Daoy (cell line): Measurements from ENCODE around the gene EHD1. TPM values are rescaled to one million over a fixed set of nuclear protein-coding genes. Genes with fewer than 3 reads are reported as not detected.
A peak's percentile ranks its signal among the peaks of the same experiment; 100 is the strongest.
"Not testable (repeated sequence)": the region's sequence is repeated elsewhere in the genome, so short reads cannot be mapped to it uniquely, and the experiment has no call there.

Experiments
- DNase-seq: peaks from one replicate; pipeline ENCODE4 v3.0.0-alpha.2; 2015; ENCODE audit warnings: low read depth
- total RNA-seq: library from RNA; depleted of rRNA; stranded (reverse); fragments of >200 nt; shearing (Covaris generic); gene quantifications from 2 replicates; pipeline ENCODE4 v1.2.3, GENCODE V29; 2014

The EHD1 gene
- total RNA-seq, 1 experiment from 2014 or later, result 35.6 TPM

DNA sequence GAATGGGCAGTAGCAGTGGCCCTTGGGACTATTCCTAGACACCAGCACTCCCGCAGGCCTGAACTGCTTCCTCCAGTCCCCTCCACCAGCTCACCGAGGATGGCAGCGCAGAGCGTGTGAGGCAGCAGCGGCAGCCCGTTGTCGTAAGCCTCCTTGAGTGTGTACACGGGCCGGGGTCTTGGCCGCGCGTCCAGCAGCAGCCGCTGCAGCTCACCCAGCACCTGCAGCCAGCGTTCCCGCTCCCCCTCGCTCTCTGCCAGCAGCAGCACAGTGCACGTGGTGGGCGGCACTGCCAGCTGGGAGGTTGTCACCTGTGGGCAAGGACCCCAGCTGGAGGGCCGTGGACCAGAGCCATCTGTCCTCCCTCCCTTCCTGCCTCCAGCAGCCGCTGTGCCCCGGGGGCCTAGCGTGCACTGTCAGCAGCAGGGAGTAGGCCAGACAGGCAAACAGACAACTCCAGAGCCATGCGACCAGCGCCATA, 47.0 kb downstream of the EHD1 start:
- DNase-seq, result no peak

DNA sequence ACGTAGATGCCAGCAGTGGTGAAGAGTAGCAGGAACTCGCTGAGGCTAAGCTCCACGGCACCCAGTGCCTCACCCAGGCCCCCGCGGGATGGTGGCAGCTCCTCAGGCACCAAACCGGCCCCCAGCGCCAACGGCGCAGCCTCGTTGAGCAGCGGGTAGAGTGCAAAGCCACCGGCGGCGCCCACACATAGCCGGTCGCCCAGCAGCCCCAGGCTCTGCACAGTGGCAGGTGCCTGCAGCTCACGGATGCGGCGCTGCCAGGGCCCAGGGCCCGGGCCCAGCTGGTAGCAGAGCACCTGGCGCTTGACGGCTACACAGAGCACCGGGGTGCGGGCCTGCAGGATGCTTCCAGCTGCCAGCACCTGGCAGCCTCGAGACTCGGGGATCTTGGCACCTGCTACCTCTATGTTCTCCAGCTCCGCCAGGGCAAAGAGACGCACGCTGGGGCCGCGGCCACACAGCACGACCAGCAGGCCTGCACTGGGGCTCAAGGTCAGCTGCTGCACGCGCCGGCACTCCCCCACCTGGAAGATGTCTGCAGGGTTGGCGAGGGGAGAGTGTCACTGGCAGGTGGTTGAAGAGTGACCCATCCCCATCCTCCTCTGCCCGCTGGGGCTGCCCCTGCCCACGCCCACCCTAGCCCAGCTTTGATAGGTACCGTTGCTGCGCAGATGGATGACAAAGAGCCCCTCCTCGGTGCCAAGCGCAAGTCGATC, 48.7 kb downstream of the EHD1 start:
- DNase-seq, result no peak

DNA sequence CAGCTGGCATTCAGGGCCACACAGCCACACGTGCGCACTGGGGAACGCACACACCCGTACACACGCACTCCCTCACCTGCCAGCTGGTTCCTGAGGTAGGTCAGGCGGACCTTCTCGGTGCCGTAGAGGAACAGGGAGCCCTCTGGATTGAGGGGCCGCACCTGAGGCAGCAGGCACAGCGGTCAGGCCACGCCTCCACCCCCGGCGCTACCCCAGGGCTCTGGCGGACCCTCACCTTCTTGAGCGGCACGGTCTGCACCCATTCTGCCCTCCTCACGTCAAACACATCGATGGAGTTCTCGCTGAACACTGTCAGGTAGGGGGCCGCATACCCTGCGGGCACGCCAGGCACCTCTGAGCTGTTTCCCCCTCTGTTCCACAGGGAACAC, 51.0 kb downstream of the EHD1 start:
- DNase-seq, result no peak

DNA sequence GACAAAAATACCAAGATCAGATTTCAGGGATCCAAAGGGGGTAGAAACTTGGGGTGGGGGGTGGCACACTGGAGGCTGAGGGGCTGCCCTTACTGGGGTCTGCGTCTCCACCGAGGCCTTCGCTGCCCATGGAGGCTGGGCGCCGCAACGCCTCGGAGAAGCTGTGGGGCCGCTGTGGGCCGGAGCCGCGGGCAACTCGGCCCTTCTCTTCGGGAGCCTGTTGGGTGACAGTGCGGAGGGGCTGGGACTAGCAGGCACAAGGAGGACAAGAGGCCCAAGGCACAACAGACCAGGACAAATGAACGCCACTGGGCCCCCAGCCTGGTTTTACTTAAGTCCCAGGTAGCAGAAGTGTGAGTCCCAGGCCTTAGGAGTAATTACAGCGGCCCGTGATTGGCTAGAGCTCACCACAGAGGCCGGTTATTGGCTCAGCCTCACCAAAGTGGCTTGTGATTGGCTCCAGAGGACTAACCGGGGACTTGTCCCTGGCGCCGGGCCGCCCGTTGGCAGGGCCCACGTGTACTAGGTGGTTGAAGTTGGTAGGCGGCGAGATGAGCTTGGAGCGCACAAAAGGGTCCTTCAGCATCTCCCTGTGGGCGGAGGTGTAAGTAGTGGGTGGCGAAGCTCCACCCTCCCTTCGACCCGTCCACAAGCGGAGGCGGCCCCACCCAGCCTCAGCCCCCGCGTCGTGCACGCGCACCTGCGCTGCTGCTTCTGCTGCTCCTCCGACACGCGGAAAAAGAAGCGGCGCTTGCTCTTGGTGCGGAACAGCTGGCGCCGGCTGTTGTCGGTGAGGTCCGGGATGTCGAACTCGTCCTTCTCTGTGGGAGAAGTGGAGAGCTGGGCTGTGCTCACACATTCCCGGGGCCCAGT, 51.6 kb downstream of the EHD1 start:
- DNase-seq, result no peak

DNA sequence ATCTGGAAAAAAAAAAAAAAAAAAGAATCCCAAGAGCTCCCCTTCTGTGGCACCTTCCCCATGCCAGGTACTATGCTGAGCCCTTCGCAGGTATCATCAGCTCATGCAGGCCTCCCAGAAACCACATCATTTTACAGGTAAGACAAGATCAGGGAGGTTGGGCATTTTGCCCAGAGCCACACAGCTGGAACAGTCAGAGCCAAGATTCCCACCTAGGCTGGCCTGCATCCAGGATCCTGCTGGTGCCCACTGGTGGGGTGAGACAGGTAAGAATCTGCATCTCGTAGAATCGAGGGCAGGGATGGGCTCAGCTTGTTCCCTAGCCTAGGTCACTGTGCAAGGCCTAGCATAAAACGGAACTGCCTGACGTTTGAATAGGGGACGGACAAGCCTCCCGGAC, 52.4 kb downstream of the EHD1 start:
- no peak for DNase-seq

DNA sequence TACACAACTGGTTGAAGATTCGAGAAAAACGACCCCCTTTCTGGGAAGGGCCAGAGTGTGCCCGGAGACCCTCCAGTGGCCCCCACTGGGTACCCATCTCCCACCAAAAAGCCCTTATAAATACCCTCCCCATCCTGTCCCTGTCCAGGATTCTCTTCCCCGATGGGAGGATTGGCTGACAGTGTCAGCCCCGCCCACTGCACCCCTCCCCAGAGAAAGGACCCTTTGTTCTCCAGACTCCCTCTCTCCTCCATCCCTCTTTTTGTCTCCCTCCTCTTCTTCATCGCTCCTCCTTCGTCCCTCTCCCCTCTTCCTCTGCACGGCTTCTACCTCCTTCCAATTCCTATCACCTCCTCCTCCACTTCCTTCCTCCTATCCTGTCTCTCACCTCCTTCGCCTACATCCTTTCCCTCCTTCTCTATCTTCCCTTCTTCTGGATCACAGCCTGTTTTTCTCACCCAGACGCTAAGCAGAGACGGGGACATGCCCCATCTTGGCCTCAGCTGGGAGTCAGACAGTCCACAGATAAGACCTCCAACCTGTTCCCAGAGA, 54.8 kb downstream of the EHD1 start:
- DNase-seq, result no peak

DNA sequence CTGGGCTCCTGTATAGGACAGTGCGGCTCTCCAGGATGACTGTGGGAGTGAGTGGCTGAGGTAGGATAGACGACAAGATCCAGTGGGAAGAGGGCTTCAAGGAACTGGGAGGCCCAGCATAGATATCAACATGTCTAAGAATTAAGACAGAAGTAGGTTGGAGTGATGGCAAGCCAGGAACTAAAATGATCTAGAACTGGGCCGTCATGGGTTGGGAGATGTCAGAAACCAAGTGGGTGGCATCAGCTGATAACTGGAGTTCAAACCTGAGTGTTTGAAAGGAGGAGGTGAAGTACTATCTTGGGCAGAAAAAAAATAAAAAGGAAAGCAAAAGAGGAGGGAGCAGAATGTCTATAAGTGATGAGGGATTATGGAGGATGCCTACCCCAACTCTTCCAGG, 60.9 kb downstream of the EHD1 start:
- no peak for DNase-seq

DNA sequence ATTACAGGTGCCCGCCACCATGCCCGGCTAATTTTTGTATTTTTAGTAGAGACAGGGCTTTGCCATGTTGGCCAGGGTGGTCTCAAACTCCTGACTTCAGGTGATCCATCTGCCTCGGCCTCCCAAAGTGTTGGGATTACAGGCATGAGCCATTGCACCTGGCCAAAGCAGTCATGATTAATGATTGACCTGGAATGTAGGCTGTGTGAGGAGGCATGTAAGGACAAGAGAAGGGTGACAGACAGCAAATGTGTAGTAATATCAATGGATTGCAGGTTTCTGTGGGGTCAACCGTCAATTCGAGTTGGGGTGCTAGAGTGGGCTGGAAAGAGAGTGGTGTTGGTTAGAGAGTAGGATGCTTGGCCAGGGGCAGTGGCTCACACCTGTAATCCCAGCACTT, 63.0 kb downstream of the EHD1 start:
- DNase-seq, result not testable (repeated sequence)

DNA sequence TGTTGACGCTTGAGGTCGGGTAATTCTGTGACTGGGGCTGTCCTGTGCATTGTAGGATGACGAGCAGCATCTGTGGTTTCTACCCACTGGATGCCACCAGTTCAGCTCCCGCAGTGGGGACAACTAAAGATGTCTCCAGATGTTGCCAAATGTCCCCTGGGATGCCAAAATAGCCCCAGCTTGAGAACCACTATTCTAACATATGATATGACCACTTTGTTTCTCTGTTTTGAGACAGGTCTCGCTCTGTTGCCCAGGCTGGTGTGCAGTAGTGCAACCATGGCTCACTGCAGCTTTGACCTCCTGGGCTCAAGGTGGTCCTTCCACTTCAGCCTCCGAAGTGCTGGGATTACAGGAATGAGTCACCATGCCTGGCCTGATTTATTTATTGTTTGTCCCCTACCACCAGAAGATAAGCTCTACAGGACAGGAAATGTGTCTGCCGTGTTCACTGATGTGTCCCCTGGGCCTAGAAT, 63.7 kb downstream of the EHD1 start:
- DNase-seq, result no peak

DNA sequence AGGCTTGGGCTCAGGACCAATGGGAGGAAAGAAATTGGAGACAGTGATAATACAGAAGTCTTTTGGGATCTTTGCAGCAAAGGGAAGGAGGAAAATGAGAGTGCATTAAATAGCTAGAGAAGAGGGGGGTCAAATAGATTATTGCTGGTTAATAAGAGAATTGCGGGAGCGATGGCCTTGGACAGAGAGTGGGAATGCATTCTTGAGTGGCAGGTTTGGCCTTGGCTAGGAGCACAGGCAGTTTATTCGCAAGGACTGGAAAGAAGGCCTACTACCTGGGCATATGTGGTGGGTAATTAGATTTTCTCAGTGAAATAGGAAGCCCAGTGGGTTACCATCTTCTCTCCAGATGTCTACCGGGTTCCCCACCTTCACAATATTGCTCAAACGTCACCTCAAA, 64.6 kb downstream of the EHD1 start:
- DNase-seq, result no peak

DNA sequence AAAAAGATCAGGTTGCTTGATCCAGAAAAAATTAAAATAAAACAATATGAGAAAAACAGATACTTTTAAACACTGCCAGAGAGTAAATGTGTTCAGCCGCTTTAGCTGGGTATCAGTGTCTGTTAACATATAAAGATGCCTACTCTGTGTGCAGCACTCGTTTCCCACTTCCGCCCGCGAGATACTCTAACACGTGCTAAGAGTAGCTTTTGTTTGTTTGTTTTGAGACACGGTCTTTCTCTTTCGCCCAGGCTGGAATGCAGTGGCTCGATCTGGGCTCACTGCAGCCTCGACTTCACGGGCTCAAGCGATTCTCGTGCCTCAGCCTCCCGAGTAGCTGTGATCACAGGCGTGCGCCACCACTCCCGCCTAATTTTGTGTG, 67.5 kb downstream of the EHD1 start:
- no peak for DNase-seq

DNA sequence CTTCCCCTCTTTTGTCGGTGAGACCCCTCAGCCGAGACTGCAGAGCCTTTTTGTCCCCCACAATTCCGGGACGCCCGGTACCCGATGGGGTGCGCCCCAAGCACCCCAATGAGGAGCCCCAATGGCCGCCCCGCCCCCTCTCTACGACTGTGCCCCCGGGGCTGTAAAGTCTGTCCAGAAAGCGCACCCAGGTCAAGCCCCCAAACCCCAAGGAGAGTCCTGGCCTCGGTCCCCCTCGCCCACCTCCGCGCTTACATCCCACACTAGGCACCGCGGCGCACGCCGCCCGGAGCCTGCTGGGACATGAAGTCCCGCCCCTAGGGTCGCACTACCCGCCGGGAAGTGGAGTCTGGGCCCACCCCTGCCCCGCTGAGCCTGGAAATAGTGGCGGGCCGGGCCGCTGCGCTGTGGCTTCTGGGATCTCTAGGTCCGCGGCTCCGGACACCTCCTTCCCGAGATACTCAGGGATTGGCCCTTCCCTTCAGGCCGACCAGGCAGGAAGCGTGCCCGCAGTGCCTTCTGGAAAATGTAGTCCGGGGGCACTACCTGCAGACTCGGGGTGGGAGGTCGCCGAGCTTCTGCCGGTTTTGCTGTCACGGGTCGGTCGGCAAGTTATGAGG, 68.0 kb downstream of the EHD1 start, which contains the start of gene MEN1:
TSS of gene MEN1 (minus strand) at position 281 of the 620 bp plus-strand sequence. CDS start 442 bp downstream, outside the sequence.
- DNase-seq, result peak; percentile 96

DNA sequence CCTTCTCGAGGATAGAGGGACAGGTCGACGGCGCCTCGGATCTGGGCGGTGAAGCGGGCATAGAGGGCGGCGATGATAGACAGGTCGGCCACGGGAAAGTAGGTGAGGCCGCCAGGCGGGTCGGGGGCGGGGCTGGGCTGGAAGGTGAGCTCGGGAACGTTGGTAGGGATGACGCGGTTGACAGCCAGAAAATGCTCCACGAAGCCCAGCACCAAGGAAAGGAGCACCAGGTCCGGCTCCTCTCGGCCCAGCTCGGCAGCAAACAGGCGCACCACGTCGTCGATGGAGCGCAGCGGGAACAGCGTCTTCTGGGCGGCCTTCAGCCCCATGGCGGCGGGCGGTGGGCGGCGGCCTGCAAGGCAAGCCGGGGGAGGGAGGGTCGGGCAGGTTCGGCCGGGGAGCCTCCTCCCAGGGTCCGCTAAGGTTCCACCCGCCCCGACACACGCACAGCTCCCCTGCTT, 68.6 kb downstream of the EHD1 start:
- DNase-seq, result peak; percentile 17

DNA sequence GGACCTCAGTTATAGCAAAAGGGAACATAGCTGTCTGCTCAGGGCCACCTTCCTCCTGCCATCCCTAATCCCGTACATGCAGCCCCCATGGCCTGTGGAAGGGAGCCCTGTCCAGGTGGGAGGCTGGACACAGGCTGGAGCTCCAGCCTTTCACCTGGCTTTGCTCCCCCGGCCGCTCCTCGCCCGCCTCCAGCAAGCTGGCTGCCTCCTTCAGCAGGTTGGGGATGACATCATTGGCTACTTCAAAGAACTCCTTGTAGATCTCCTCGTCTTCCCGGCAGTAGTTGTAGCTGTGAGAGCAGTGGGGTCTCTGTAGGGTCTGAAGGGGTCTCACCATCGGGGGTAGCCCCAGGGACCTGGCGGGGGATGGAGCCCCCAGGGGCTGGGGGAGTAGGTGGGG, 72.9 kb downstream of the EHD1 start:
- DNase-seq, result no peak

DNA sequence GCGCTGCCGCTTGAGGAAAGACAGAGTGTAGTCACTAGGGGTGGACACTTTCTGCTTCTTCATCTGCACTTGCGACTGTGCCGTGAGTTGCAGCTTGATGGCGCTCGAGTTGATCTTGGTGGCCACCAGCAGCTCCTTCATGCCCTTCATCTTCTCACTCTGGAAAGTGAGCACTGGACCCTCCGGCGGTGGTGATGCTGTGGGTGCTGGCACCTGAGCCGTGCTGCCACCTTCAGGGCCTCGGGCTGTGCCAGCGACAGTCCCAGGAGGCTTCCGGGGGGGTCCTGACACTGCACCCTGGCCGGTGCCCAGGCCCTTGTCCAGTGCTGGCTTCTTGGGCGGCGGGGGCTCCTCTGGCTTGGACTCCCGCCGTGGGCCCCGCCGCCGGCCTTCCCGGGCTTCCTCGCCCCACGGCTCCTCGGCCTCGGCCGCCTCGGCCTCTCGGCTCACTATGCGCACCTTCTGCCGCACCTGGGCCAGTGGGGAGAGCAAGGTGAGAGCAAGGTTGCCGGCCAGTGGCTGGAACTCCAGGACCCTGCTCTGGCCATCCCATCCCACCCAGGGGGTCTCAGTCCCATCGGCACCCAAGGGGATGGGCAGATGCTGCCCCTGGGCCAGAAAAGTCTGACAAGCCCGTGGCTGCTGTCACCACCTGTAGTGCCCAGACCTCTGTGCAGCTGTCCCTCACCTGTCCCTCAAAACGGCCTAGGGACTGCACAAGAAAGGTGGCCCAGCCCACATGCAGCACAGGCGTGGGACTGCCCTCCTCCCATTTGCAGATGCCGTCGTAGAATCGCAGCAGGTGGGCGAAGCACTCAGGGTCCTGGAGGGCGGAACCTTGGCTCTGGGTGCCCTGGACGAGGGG, 73.8 kb downstream of the EHD1 start:
- no peak for DNase-seq

DNA sequence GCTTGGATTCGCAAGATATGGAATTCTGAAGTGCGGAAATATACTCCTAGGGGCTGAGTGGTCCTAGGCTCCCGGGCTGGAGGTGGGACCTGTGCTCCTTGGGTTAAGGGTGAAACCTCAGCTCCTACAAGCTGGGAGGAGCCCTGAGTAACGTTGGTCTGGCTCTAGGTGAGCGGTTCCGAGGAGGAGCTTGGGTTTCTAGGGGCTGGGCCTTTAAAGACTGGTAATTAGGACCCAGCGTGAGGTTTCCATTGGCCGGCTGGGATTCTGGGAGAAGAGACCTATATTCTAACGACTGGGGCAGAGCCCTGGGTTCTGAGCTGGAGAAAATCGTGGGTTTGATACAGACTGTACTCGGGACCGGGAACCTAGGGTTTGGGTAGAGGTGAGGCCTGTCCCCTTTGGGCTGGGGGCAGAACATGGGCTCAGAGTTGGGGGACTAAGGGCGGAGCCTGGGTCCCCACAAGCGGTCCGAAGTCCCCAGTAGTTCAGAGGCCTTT, 74.5 kb downstream of the EHD1 start:
- DNase-seq, result peak; percentile 35

DNA sequence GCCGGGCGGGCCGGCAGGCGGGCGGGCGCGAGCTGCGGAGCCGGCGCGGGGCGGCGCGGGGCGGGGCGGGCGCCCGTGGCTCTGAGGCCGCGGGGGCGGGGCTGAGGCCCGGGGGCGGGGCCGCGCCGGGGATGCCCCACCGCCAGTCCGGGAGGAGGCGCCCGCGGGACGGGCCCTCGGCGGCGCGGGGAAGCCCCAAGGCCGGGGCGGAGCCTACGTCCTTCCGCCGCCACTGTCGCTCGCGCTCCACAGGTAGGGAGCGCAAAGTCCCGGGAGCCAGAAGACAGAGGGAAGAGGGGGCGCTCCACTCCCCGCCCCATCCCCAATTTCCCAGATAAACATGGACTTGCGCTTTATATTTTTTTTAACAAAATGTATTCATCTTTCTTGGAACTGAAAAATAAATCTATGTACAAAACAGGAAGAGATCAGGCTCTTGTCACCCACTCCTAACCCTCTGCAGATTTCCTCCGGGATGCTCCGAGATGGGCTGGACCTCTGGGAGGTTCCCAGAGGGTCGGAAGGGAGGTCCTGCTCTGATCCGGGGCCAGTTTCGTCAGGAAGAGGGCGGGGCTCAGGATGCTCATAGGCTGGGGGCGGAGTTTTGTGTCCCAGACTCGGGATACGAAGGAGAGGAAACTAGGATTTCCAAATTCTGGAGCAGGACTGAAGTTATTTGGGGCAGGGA, 75.1 kb downstream of the EHD1 start, which contains the start of gene MAP4K2:
TSS of gene MAP4K2 (minus strand) at position 57 of the 688 bp plus-strand sequence. CDS start 65 bp downstream, outside the sequence.
- DNase-seq, result peak; percentile 88

DNA sequence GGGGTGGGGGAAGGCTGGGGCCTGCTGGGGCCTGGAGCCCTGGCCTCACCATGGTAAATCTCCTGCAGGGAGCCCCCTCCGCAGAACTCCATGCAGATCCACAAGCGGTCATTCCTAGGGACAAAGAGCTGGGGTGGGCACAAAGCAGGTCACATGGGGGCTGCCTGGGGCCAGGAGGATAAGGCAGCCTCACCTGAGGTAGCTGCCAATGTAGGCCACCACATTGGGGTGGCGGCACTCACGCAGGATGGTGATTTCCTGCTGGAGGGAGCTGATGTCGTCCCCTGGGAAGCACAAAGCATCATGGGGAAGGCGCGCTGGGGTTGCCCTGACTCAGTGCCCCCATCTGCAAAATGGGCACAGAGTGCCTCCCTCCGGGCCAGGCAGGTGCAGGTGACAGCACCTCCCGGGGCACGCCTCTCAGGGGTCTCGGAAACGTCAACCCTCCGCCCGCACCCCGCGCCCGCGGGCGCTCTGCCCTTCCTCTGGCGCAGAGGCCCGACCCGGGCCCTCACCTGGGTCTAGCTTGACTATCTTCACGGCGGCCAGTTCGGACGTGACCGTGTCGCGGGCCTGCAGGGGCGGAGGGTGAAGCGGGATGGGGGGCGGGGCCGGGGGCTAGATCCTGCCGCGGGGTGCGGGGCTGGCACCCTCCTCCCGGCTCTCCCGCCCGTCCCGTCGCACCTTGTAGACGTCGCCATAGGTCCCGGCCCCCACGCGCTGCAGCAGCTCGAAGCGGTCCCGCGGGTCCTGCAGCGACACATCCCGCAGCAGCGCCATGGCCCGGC, 75.9 kb downstream of the EHD1 start:
- no peak for DNase-seq
